Activated CD8-positive, alpha-beta T cell treated with anti-CD3 and anti-CD28 coated beads for 36 hours (primary cell): ENCODE results near the gene SSR1. TPM values are rescaled to one million over a fixed set of nuclear protein-coding genes. Genes with fewer than 3 reads are reported as not detected.

ENCODE experiments used
- ATAC-seq: fragments of 200-7000 bp; cut with Tn5 transposase; one replicate; pipeline ENCODE4 v1.10.0; 2021; ENCODE audit warnings: mild to moderate bottlenecking, moderate library complexity
- CTCF ChIA-PET: fragments of 350-600 bp; sonication (Branson Sonifier 250); formaldehyde crosslinking; loops from one replicate; lab custom pipeline; 2021; ENCODE audit warnings: antibody characterized with exemption; lab: Charles Lee
- POLR2A ChIA-PET: fragments of 350-600 bp; sonication (Branson Sonifier 250); formaldehyde crosslinking; loops from one replicate; lab custom pipeline; 2021; ENCODE audit warnings: antibody characterized with exemption; lab: Charles Lee
- DNase-seq: peaks from one replicate; pipeline ENCODE4 v3.0.0-alpha.2; 2020
- H3K27ac Mint-ChIP-seq: one replicate; pipeline ENCODE4 v1.8.0; 2021; ENCODE audit warnings: mild to moderate bottlenecking, mixed read lengths
- H3K27me3 Mint-ChIP-seq: one replicate; pipeline ENCODE4 v1.8.0; 2021; ENCODE audit warnings: mixed read lengths
- H3K36me3 Mint-ChIP-seq: one replicate; pipeline ENCODE4 v1.8.0; 2021; ENCODE audit warnings: low read depth, mixed read lengths
- H3K4me1 Mint-ChIP-seq: one replicate; pipeline ENCODE4 v1.8.0; 2021; ENCODE audit warnings: low read depth, mixed read lengths
- H3K4me3 Mint-ChIP-seq: one replicate; pipeline ENCODE4 v1.8.0; 2021; ENCODE audit warnings: mild to moderate bottlenecking, moderate library complexity, mixed read lengths
- H3K9me3 Mint-ChIP-seq: one replicate; pipeline ENCODE4 v1.8.0; 2021; ENCODE audit warnings: mixed read lengths
- intact Hi-C: fragments of 100-400 bp; cut with micrococcal nuclease; formaldehyde crosslinking; loops from one replicate; pipeline ENCODE4 v1.10.0; 2022
- total RNA-seq, 2 experiments: library from RNA; stranded (reverse); gene quantifications; one replicate each; pipeline ENCODE4 v1.2.3, GENCODE V29; 2021
- TF ChIP-seq, protein P1 (sequence below): fragments of 200-600 bp; IDR thresholded peaks from one replicate; pipeline ENCODE4 v1.8.0; 2022; ENCODE audit warnings: antibody characterized with exemption, mild to moderate bottlenecking

SSR1 gene
- total RNA-seq, 2 experiments from 2014 or later, result 117 to 124 TPM

DNA sequence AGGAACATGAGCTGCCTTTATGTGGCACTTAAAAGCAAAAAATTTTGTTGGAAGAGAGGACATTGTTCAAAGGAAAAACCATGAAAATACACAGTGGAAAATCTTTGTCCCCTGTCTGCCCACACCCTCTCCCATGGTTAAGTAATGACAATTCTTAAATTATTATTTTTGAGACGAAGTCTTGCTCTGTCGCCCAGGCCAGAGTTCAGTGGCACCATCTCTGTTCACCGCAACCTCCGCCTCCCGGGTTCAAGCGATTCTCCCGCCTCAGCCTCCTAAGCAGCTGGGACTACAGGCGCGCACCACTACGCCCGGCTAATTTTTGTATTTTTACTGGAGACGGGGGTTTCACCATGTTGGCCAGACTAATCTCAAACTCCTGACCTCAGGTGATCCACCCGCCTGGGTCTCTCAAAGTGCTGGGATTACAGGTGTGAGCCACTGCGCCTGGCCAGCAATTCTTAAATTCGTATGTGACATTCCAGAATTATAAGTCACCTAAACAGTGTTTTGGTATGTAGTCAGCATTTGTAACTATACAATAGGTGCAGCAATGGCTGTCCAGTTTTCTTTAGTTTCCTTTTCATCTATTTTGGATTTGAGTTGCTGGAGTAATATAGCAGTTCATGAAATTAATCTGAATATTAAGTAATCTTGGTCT, 636 bp upstream of the SSR1 start:
- ATAC-seq (no peak), DNase-seq (peak; percentile 20)
- no peaks in the 10 kb centered on the region for H3K27me3 Mint-ChIP-seq
- H3K4me1 Mint-ChIP-seq, result peaks cover 38% of the 10 kb centered on the region
- H3K9me3 Mint-ChIP-seq, result peaks cover 7% of the 10 kb centered on the region
- peak overlapping the region; percentile 92 for H3K27ac Mint-ChIP-seq
- intact Hi-C loops, result loop anchor here (10.0 kb wide), 1 partner anchor 71 kb away; the partner anchor contains the start of genes CAGE1 and RIOK1
- peak overlapping the region; percentile 94 for H3K4me3 Mint-ChIP-seq
- peaks cover 32% of the 10 kb centered on the region for H3K36me3 Mint-ChIP-seq
- TF ChIP-seq, protein P1, sequence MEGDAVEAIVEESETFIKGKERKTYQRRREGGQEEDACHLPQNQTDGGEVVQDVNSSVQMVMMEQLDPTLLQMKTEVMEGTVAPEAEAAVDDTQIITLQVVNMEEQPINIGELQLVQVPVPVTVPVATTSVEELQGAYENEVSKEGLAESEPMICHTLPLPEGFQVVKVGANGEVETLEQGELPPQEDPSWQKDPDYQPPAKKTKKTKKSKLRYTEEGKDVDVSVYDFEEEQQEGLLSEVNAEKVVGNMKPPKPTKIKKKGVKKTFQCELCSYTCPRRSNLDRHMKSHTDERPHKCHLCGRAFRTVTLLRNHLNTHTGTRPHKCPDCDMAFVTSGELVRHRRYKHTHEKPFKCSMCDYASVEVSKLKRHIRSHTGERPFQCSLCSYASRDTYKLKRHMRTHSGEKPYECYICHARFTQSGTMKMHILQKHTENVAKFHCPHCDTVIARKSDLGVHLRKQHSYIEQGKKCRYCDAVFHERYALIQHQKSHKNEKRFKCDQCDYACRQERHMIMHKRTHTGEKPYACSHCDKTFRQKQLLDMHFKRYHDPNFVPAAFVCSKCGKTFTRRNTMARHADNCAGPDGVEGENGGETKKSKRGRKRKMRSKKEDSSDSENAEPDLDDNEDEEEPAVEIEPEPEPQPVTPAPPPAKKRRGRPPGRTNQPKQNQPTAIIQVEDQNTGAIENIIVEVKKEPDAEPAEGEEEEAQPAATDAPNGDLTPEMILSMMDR, result no peak
- ChIA-PET POLR2A (interaction anchor here (1.1 to 3.9 kb wide), 3 partner anchors 31 to 76 kb away, joined by 3 to 22 read pairs (median 4); partner anchors contain the start of genes CAGE1 and RIOK1), CTCF (interaction anchor here (1.5 to 3.2 kb wide), 3 partner anchors 11 to 75 kb away, joined by 4 to 11 read pairs (median 10); partner anchors contain the start of genes CAGE1 and RIOK1)

DNA sequence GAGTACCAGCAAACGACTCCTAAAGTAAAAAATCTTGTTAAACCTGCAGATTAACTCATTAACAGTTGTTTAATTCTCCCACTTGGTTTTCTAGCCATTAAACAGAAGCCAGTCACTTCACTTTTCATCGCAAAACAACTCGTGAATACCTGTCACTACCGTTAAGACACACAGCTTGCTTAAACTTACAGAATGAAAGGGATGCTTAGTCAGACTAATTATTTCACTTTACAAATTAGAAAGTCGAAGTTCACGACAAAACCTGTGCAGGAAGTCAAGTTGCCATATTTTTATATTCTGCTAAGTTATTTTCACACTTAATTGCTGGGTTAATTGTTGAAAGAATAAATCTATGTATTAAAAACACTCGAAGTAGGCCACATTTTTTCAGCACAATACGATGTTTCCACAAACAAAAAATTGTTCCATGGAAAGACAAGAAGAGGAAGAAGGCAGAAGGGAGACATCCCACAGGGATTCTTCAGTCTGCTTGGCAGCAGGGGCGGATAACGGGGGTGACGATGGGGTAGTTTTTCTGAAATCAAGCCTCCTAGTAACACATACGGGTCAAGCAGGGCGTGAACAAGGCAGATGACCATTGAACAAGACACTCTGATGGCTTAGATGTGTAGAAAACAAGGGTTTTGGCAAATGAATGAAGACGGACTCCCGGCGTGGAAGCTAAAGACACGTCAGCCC, 933 bp downstream of the SSR1 start:
- H3K36me3 Mint-ChIP-seq, result peaks cover 45% of the 10 kb centered on the region

DNA sequence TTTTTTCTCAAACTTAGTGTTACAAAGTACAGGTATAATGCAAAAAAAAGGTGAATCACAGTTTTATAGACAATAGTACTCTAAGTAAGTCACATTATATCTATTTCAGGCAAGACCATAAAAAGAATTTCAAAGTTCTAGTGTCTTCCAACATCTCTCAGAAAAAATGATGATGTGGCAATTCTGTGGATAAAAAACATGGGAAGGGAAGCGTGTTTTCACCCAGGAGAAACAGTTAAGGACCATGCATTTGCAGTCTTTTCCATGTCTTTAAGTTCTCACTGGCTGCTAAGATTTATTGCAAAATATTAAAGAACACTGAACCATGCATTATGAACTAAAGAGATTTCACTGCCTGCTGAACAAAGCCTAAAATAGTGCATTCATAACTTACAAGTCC, 1.8 kb downstream of the SSR1 start:
- Mint-ChIP-seq H3K36me3 (peaks cover 47% of the 10 kb centered on the region), H3K4me1 (peaks cover 53% of the 10 kb centered on the region), H3K9me3 (peaks cover 7% of the 10 kb centered on the region), H3K4me3 (peak overlapping the region; percentile 94), H3K27me3 (no peaks in the 10 kb centered on the region), H3K27ac (no peak overlapping the region)
- TF ChIP-seq, protein P1, result no peak
- CTCF ChIA-PET, result no interaction called here
- intact Hi-C loops, result loop anchor here (10.0 kb wide), 1 partner anchor 74 kb away; the partner anchor contains the start of genes CAGE1 and RIOK1
- ATAC-seq, result no peak
- POLR2A ChIA-PET, result interaction anchor here (3.9 kb wide), 1 partner anchor 78 kb away, joined by 22 read pairs; the partner anchor contains the start of genes CAGE1 and RIOK1
- no peak for DNase-seq

More for the DNA sequence above, 933 bp downstream of the SSR1 start:
- CTCF ChIA-PET, result interaction anchor here (2.7 kb wide), 1 partner anchor 77 kb away, joined by 10 read pairs; the partner anchor contains the start of genes CAGE1 and RIOK1
- no peaks in the 10 kb centered on the region for H3K27me3 Mint-ChIP-seq
- H3K27ac Mint-ChIP-seq, result peak overlapping the region; percentile 92
- ATAC-seq (no peak), DNase-seq (no peak)
- TF ChIP-seq, protein P1, result no peak
- H3K9me3 Mint-ChIP-seq, result peaks cover 7% of the 10 kb centered on the region
- peak overlapping the region; percentile 94 for H3K4me3 Mint-ChIP-seq
- intact Hi-C loops, result loop anchor here (10.0 kb wide), 1 partner anchor 73 kb away; the partner anchor contains the start of genes CAGE1 and RIOK1
- POLR2A ChIA-PET, result interaction anchor here (3.9 kb wide), 1 partner anchor 78 kb away, joined by 22 read pairs; the partner anchor contains the start of genes CAGE1 and RIOK1
- H3K4me1 Mint-ChIP-seq, result peaks cover 51% of the 10 kb centered on the region

DNA sequence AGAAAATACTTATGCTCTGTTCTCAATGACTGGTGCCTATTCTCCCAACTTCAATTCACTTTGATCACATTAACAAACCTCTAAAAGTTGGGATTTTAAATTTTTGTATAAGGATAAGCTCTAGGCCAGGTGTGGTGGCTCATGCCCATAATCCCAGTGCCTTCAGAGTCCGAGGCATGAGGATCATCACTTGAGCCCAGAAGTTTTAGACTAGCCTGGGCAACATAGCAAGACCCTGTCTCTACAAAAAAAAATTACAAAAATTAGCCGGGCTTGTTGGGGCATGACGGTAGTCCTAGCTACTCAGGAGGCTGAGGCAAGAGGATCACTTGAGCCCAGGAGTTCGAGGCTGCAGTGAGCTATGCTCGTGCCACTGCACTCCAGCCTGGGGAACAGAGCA, 3.9 kb downstream of the SSR1 start:
- ATAC-seq (no peak), DNase-seq (no peak)
- POLR2A ChIA-PET, result interaction anchor here (0.7 to 1.4 kb wide), 2 partner anchors 9 to 81 kb away, joined by 3 to 4 read pairs; partner anchors contain the start of genes CAGE1 and RIOK1
- no peak overlapping the region for H3K27ac Mint-ChIP-seq
- peak overlapping the region; percentile 16 for H3K4me3 Mint-ChIP-seq
- intact Hi-C loops, result no loop called here
- CTCF ChIA-PET, result interaction anchor here (1.5 kb wide), 1 partner anchor 33 kb away, joined by 6 read pairs; no protein-coding TSS in a partner anchor
- peaks cover 7% of the 10 kb centered on the region for H3K9me3 Mint-ChIP-seq
- TF ChIP-seq, protein P1, result no peak
- peaks cover 62% of the 10 kb centered on the region for H3K36me3 Mint-ChIP-seq
- H3K4me1 Mint-ChIP-seq, result peaks cover 61% of the 10 kb centered on the region
- H3K27me3 Mint-ChIP-seq, result no peaks in the 10 kb centered on the region
